HuH-7.5 (cell line): ENCODE measurements around the gene RIPPLY1.

Source experiments
- DNase-seq: peaks from one replicate; pipeline ENCODE4 v3.0.0; 2011; ENCODE audit warnings: low spot score

The RIPPLY1 gene, protein sequence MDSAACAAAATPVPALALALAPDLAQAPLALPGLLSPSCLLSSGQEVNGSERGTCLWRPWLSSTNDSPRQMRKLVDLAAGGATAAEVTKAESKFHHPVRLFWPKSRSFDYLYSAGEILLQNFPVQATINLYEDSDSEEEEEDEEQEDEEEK

DNA sequence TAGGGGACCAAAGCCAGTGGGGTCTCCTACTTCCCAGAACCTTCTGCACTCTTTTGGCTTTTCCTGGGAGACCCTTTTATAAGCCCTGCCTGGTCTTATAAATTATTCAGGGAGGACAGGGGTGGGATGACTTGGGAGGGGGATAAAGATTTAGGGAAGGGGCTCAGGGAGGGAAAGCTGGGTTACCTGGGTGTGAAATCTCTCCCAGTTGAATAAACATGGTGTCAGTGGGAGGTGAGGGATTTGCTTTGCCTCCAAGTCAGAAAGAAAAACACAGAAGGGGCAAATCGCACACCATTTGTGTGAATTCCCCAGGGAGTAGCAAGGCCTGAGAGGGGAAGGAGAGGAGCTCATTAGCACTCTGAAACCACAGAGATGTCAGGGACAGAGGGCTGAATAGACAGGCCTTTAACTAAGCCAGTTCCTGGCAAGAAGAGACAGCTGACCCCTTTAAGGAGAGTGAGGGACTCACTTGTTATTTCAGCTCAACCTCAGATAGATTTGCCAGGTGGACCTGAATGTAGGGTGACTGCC lies at the start of gene RIPPLY1:
RIPPLY1 (minus strand) TSS at position 51 of the 534 bp plus-strand sequence. CDS start 54 bp downstream, outside the sequence.
- DNase-seq, result no peak

DNA sequence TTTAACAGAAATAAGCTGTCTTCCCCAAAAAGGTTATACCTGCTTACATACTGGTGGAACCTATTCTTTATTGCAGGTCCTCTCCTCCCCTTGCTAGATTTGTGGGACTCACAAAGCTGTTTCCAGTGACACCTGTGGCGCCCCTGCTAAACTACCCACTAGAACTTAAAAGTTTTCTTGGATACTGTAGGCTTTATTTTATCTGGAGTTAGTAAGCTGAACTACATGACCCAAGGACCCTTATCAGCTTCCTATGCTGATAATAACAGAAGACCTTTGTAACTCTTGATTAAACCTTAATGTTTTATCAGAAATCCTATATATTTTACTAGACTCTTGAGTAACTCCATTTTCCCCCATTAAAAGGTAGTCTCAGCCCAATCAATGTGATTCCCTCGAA lies 49.4 kb upstream of the RIPPLY1 start:
- DNase-seq, result no peak

DNA sequence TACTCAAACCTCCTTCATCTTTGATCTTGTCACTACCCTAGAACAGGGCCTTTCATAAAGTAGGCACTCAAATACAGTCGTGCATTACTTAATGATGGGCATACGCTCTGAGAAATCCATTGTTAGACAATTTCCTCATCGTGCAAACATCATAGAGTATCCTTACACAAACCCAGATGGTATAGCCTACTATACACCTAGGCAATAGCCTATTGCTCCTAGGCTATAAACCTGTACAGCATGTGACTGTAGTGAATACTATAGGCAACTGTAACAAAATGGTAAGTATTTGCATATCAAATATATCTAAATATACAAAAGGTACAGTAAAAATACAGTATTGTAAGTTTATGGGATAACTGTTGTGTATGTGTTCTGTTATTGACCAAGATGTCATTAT lies 48.9 kb upstream of the RIPPLY1 start:
- DNase-seq, result no peak

DNA sequence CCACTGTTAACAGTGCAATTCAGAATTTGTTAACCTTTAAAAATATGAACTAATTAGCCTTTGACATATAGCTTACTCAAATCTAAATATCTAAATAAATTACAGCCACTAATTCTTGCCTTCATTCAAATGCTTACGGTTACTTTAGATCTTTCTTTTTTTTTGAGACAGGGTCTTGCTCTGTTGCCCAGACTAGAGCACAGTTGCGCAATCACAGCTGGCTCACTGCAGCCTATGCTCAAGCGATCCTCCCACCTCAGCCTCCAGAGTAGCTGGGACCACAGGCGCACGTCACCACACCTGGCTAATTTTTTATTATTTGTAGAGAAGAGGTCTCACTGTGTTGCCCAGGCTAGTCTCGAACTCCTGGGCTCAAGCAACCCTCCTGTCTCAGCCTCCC lies 48.1 kb upstream of the RIPPLY1 start:
- no peak for DNase-seq

DNA sequence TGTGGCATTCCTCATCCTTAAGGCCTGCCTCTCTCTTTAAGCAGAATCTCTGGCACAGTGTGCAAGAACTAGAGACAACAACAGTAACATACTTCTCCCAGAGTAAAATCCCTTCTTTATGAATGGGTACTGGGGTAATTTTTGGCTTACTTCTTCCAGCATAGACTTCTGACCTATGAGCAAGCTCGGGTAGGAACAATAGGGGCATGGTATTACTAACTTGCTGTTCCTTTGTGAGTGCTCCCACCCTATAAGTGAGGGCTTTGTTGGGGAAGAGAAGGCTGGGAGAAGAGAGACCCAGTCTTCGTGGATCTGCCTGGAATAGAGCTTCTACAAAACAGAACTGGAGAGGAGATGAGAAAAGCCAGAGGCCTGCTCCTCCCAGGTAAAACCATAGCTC lies 47.2 kb upstream of the RIPPLY1 start:
- no peak for DNase-seq

DNA sequence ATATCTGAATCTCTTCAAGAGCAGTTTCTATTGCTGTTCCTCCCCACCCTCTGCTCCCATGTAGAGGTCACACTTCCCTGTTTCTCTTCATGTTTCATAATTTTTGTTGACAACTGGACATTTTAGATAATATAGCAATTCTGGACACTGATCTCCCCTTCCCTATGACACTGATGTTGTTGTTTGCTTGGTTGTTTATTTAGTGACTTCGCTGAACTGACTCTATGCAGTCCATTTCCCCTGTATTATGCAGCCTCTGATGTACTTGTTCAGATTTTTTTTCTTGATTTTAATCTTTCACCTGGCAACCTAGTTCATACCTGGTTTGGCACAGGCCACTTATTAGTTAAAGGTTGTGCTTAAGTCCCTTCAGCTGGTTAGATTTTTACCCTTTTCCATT lies 46.2 kb upstream of the RIPPLY1 start:
- DNase-seq, result no peak

DNA sequence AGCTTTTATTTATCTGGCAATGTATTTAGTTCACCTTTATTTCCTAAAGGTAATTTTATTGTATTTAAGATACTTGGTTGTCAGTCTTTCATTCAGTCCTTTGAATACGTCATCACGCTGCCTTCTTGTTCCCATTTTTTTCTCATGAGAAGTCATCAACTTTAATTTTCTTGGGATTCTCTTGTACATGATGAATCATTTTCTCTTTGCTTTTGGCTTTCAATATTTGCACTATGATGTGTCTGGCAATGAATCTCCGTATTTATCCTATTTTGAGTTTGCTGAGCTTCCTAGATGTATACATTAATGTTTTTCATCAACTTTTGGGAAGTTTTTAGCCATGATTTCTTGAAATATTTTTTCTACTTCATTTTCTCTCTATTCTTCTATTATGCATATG lies 45.5 kb upstream of the RIPPLY1 start:
- DNase-seq, result no peak

DNA sequence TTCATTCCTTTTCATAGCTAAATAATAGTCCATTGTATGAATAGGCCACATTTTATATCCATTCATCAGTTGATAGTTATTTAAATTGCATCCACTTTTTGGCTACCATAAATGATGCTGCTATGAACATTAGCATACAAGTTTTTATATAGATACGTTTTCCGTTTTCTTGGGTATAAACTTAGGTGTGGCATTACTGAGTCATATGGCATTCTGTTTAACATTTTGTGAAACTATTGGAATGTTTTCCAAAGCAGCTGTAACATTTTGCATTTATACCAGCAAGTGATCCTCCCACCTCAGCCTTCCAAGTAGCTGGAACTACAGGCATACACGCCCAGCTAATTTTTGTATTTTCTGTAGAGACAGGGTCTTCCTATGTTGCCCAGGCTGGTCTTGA lies 43.3 kb upstream of the RIPPLY1 start:
- no peak for DNase-seq

DNA sequence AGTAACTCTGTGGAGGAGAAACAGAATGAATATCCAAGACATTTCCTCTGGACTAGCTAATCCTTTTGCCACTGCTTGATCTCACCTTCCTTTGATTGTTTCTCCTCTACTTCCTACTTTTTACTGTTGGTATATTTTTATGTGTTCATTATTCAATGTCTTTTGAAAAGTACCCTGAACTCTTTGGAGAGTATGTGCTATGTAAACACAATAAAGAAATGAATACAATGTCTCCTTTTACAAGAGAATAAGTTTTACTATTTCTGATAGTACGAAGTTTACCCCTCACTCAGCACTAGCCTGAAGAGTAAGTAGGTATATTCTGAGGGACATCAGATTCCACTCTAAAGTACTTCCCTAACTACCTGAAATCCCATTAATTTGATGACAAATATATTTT lies 36.9 kb upstream of the RIPPLY1 start:
- DNase-seq, result no peak

DNA sequence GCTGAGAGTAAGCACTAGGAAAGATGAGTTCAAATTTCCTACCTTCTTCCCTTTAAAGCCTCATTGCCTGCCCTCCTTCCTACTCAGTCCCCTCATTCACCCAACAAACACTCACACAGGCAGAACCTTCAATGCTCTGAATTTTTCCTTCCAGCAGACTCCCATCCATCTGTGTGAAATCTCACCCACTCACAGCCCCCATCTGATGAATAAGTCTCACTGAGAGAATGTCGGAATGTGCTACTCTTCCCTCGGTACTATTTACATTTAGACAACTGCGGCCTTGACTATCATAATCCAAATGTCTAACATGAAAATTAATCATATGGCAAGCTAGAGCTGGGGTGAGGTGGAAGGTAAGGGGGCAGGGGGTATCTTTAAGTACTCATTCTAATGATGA lies 36.4 kb upstream of the RIPPLY1 start:
- DNase-seq, result no peak

DNA sequence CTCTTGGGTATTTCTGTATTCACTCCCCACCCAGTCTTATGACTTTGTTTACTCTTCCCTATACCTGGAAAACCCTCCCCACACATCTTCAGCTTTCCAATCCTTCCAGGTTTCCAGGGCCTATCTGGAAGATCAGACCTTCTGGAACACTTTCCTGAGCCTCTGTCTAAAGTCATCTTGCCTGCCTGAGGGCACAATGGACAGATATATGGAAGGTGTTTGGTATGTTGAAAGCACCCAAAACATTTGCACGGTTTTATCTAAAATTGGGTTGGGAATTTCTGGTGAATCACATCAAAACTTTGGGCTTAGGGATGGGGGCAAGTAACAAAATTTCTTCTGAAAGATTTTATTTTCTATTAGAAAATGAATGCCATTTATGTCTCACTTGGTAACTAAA lies 33.1 kb upstream of the RIPPLY1 start:
- DNase-seq, result no peak

DNA sequence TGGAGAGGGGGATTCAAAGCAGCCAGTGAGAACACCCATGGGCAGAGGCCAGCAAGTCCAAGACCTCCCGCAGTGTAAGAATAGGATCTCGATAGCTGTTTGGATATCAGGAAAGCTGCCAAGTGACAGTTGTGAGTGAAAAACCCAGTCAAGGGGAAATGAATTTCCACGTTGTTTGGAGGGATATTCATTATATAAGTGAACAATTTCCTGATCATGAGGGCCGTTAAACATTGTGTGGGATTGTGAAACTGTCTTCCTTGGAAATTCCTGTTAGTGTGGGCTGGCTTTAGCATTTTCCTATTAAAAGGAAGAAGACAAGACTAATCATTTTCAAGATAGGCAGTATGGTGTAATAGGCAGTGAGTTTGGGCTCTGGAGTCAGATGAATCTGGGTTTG lies 32.0 kb upstream of the RIPPLY1 start:
- no peak for DNase-seq

DNA sequence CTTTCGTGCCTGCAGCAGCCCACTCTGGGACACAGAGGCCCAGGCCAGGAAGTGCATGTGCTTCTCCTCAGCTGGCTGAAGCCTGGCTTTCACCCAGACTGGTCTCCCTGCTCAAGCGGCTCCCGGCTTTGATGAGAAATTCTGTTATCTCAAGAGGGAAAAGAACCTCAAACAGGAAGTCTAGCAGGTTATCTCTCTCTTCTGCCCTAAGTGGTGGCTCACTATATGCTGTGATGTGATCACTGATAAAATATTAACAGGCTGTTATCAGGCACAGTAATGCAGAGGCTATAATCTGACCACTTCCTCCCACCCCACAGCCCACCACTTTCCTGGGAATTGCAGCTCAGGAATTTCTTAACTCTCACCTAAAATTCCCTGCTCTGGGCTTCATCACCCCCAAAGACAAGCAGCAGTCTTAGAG lies 30.4 kb upstream of the RIPPLY1 start:
- no peak for DNase-seq

DNA sequence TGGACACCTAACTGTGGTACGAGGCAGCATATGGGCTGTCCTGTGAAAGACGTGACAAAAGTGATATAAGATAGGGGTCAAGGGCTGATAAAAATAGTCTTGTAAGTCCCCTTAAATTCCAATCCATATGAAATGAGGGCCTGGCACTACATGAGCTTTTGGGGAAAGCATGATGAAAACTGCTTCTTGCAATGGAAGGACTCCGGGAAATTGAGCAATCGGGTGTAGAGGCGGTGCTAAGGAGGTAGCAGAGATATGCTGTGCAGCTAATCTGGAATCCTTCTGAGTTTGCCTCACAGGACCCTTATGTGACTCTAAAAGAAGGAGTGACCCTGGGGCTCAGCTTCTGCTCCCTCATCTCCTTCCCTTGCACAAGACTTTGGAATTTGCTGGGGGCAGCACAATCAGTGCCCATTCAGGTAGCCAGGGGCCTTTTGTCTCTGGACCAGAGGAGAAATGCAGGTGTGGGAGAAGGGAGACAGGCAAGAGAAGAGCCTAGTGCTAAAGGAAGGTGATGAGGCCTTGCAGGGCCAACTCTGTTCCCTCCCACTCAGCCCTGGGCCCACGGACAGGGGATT lies 29.9 kb upstream of the RIPPLY1 start:
- no peak for DNase-seq

DNA sequence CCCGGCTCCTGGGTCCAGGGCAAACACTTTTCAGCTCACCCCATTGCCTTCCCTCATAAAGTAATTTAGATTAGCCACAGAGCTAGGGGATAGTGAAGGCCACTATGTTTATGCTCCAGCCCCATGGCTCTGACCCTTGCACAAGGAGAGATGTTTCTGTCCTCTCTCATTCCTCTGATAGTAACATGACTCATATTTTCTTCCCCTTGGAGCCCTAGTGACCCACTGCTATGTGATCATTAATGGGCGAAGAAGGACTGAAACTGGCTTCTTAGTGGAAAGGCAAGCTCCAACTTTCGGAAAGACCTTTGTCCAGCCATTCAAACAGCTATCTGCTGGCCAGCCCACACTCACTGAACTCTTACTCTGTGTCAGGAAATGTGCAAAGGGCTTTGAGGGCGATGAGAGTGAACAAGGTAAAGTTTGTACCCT lies 29.4 kb upstream of the RIPPLY1 start:
- DNase-seq, result no peak

DNA sequence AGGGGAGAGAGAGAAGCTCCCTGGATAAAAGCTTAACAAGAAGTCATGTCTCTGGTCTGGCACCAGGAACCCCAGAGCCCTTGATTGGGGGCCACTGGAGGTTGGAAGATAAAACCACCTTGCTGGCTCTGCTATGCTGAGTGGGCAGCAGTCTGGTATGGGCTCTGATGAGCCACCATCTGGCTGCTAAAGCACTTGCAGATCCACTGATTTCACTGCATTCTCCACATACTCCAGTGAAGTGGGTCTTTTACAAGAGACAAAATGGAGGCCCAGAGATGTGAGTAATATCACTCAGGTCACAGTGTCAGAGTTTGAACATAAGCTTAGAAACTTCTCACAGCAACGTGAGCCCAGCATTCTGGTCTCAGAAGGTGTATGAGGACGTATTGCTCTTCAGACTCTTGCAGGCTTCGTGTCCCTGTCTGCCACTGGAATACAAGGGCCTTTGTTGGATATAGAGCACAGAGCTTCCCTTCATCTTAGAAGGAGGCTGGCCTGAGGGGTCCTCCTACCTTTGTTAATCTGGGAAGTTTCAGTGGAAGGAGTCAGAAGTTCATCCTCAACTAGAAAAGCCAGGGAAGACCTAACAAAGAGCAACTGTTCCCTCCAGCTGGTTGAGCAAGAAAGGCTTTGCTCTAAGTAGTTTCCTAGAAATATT lies 28.8 kb upstream of the RIPPLY1 start:
- no peak for DNase-seq

DNA sequence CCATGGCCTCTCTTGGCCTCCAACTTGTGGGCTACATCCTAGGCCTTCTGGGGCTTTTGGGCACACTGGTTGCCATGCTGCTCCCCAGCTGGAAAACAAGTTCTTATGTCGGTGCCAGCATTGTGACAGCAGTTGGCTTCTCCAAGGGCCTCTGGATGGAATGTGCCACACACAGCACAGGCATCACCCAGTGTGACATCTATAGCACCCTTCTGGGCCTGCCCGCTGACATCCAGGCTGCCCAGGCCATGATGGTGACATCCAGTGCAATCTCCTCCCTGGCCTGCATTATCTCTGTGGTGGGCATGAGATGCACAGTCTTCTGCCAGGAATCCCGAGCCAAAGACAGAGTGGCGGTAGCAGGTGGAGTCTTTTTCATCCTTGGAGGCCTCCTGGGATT lies 25.1 kb upstream of the RIPPLY1 start:
- no peak for DNase-seq

DNA sequence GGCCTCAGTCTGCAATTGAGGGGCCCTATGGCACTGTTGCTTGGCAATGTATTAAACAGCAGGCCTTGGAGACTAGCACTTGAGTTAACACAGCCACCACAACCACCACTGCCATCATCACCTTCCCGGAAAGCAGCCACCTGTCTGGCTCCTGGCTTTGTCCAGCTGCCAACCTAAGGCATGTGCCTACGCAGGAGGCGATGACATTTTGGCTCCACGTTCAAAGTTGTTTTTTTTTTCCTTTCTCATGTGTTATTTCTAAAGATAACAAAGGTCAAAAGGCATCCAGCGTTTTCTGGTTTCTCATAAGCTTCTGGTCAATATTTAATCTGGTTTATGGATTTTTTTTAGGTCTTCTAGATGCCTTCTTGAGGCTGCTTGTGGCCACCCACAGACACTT lies 24.6 kb upstream of the RIPPLY1 start:
- no peak for DNase-seq

DNA sequence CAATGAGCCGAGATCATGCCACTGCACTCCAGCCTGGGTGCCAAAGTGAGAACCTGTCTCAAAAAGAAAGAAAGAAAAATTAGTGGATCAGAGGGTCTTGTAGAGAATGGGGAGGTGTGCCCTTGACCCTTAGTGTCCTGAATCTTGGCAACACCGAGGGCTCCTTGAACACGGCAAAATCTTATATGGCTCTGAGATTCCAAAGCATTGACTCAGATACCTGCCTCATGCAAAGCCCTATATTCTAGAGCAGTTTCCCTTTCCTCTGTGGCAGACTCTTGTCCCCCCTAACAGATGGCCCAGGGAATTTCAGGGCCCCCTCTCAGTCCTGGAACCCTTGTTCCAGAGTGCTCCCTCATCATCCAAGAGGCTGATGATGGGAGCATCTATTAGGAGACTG lies 23.9 kb upstream of the RIPPLY1 start:
- DNase-seq, result no peak

DNA sequence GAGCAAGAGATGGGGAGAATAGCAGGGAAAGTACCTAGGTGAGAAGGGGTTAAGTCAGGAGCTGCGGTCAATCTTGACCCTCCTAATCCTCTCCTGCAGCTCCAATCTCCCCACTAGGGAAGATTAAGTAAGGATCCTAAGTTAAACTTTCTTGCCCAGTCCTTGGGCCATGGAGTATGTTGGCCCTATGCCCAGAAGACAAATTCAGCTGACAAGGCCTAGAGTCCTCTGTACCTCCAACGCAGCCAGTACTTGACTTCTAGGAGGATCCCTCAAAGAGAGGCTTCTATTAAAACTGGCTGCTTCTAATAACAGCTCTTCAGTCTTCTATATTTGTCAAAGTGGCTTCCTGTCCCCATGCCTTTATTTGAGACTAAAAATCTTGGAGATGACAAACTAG lies 18.5 kb upstream of the RIPPLY1 start:
- no peak for DNase-seq

DNA sequence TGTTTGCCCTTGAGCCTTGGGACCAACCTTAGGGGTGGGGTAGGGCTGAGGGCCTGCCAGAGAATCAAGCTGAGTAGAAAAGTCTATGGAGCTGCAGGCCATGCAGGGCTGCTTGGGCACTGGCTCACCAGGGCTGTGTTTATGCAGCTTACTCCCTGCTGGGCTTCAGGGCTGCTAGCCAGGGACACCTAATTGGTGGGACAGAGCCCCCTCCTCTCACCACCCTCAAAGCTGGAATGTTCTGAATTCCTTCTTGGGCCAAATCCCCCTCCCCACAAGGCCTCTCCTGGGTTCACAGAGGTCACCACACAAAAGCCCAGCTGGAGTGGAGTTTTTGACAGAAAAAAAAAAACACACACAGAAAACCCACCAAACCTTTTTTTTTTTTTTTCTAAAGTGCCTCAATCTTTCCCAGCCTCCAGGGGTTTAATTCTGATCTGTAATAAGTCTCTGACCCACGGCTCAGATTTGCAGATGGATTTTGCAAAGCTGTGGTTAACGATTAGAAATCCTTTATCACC lies 16.9 kb upstream of the RIPPLY1 start, which contains the start of gene CLDN2:
CLDN2 (plus strand) TSS at position 471 of the 521 bp plus-strand sequence. CDS start 7,827 bp downstream, outside the sequence.
- no peak for DNase-seq

DNA sequence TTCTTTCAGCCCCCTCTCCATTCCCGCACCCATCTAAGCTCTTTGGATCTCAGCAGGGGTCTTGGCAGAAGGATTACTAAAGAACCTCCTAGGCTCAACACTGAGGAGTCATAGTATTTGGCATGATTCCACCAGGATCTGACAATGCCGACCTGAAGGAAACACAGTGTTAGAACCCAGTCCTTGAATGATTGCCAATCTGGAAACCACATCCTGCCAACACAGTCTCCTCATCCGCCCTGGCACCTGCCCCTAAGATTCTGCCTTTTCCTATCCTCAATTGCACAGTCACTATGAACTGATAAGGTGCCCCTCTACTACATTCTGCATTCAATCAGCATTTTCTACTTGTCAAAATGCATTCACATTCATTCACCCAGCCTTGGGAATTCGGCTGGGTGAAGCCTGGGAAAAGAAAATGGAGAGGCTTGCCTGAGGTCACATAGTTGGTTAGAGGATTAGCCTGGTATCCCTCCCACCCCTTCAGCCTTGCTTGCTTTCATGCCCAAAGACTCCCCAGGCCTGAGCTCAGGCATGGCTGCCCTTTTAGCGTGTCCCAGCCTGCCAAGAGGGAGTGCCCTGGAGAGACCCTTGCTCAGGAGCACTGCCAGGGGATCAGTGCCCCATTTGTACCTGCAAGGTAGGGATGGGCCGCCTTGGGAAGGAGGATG lies 14.8 kb upstream of the RIPPLY1 start:
- no peak for DNase-seq

DNA sequence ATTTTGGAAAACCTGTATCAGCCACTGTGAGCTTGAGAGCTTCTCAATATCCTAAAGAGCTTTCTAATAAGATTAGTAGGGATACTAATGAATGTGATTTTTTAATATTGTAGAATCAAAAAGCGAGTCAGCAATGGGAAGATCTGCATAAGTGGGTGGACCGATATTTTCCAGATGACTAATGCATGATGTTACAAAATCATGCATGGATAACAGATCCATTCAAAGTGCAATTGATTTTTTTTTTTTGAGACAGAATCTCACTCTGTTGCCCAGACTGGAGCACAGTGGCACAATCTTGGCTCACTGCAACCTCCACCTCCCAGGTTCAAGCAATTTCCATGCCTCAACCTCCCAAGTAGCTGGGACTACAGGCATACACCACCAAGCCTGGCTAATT lies 9.7 kb upstream of the RIPPLY1 start:
- no peak for DNase-seq
